CD4-positive, alpha-beta T cell (primary cell): ENCODE results near the gene MECR. TPM values are rescaled to one million over a fixed set of nuclear protein-coding genes. Genes with fewer than 3 reads are reported as not detected.
A peak's percentile ranks its signal among the peaks of the same experiment; 100 is the strongest.

Source experiments
- ATAC-seq: fragments of 200-7000 bp; cut with Tn5 transposase; one replicate; pipeline ENCODE4 v1.10.0; 2022; ENCODE audit warnings: mild to moderate bottlenecking; ENCODE audit not compliant: poor library complexity
- CTCF ChIA-PET: fragments of 350-600 bp; sonication (Branson Sonifier 250); formaldehyde crosslinking; loops from one replicate; lab custom pipeline; 2021; ENCODE audit warnings: antibody characterized with exemption, inconsistent platforms; lab: Charles Lee
- POLR2A ChIA-PET: fragments of 350-600 bp; sonication (Branson Sonifier 250); formaldehyde crosslinking; loops from one replicate; lab custom pipeline; 2021; ENCODE audit warnings: antibody characterized with exemption, inconsistent platforms; lab: Charles Lee
- DNase-seq, 14 experiments: peaks; one replicate each; pipeline ENCODE4 v3.0.0-alpha.2; 2013 to 2020; ENCODE audit warnings: mixed read lengths in 2 of 14
- H3K27ac ChIP-seq, 2 donors: one replicate each; pipeline versions ENCODE4 v1.5.1 to v1.7.0; 2013; ENCODE audit warnings: low read length in 2 of 2, low read depth in 1 of 2, mild to moderate bottlenecking in 1 of 2
- H3K27me3 ChIP-seq, 2 experiments: 1 replicate in 1 of 2; 2 replicates in 1 of 2; pipeline versions ENCODE4 v1.6.1 to v1.7.0; 2013; ENCODE audit warnings: low read length in 2 of 2, control low read depth in 1 of 2, mild to moderate bottlenecking in 1 of 2, moderate library complexity in 1 of 2; ENCODE audit not compliant: insufficient read depth in 2 of 2, control insufficient read depth in 1 of 2
- H3K36me3 ChIP-seq: one replicate; pipeline ENCODE4 v1.6.1; 2013; ENCODE audit warnings: low read length, control low read depth; ENCODE audit not compliant: insufficient read depth
- H3K4me1 ChIP-seq: one replicate; pipeline ENCODE4 v1.6.1; 2013; ENCODE audit warnings: low read length, control low read depth; ENCODE audit not compliant: insufficient read depth
- H3K4me3 ChIP-seq: one replicate; pipeline ENCODE4 v1.5.1; 2013; ENCODE audit warnings: mild to moderate bottlenecking, low read length, moderate library complexity
- H3K9me3 ChIP-seq, 2 experiments: 1 replicate in 1 of 2; 2 replicates in 1 of 2; pipeline versions ENCODE4 v1.6.1 to v1.7.0; 2013; ENCODE audit warnings: low read length in 2 of 2, mild to moderate bottlenecking in 2 of 2, control low read depth in 1 of 2, moderate library complexity in 1 of 2; ENCODE audit not compliant: control insufficient read depth in 1 of 2, insufficient read depth in 1 of 2
- H3K27ac Mint-ChIP-seq: one replicate; pipeline ENCODE4 v1.8.0; 2020; ENCODE audit warnings: mixed read lengths
- H3K27me3 Mint-ChIP-seq: one replicate; pipeline ENCODE4 v1.8.0; 2021; ENCODE audit warnings: mixed read lengths
- H3K36me3 Mint-ChIP-seq: one replicate; pipeline ENCODE4 v1.8.0; 2021; ENCODE audit warnings: low read depth, mixed read lengths
- H3K4me1 Mint-ChIP-seq: one replicate; pipeline ENCODE4 v1.8.0; 2021; ENCODE audit warnings: low read depth, mixed read lengths
- H3K4me3 Mint-ChIP-seq: one replicate; pipeline ENCODE4 v1.8.0; 2020; ENCODE audit warnings: mild to moderate bottlenecking, mixed read lengths
- H3K9me3 Mint-ChIP-seq: one replicate; pipeline ENCODE4 v1.8.0; 2020; ENCODE audit warnings: mixed read lengths
- intact Hi-C, 2 experiments: fragments of 100-400 bp; cut with DNase I in 1 of 2; cut with micrococcal nuclease in 1 of 2; formaldehyde crosslinking; loops; one replicate each; pipeline versions ENCODE4 v1.15.1 to v1.9.0; 2023 to 2025; cut with DNase I, micrococcal nuclease
- polyA plus RNA-seq, 2 donors: library from polyadenylated mRNA; unstranded; fragments of 120-200 nt; gene quantifications; one replicate each; pipeline ENCODE4 v1.2.1, GENCODE V29; 2013
- total RNA-seq, 174 experiments: library from RNA in 2 of 174; stranded (reverse) in 2 of 174; gene quantifications; one replicate each; pipeline ENCODE4 v1.2.3 and lab custom pipeline; 2021 to 2026
- TF ChIP-seq, protein P1 (sequence below): fragments of 200-600 bp; IDR thresholded peaks from one replicate; pipeline ENCODE4 v1.8.0; 2022; ENCODE audit warnings: antibody characterized with exemption, mild to moderate bottlenecking

The MECR gene, protein sequence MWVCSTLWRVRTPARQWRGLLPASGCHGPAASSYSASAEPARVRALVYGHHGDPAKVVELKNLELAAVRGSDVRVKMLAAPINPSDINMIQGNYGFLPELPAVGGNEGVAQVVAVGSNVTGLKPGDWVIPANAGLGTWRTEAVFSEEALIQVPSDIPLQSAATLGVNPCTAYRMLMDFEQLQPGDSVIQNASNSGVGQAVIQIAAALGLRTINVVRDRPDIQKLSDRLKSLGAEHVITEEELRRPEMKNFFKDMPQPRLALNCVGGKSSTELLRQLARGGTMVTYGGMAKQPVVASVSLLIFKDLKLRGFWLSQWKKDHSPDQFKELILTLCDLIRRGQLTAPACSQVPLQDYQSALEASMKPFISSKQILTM
- 1 to 10 TPM; 5.5 to 6.6 TPM for total RNA-seq
- polyA plus RNA-seq (2013, experiment 1 of 2): 8.7 TPM
- 9.4 TPM for polyA plus RNA-seq (2013, experiment 2 of 2)
- 2.6 to 33.8 (median 9.1) reads per million in 172 experiments for total RNA-seq (lab: John Stamatoyannopoulos, UW)

DNA sequence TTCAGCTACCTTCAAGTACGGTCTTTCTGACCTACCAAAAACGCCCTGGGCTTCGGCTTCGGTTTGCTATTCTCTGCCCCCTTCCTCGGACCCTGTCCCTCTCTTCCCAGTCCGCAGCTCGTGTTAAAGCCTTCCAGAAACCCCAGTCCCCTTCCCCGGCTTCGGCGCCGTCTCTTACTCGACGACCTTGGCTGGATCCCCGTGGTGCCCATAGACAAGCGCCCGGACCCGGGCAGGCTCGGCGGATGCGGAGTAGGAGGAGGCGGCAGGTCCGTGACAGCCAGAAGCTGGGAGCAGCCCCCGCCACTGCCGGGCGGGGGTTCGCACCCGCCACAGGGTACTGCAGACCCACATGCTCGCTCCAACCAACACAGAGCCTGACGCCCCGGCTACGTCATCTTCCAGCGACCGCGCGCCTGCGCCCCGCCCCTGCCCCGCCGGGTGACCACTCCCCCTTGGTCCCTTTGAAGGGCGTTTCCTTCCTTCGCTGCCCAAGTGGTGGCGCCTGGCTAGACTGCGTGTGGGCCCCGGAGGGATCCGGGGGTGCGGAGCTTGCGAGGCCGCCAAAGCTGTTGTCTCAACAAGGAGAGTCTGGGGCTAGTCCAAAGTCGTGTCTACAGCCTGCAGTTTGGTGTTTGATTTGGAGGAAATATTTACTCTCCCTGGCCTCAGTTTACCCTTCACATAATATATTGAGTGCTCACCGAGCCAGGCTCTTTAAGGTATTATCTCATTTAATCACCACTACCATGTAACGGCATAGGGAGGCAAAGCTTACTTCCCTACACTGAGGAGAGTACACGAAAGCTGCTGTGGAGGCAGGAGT lies at the start of gene MECR:
MECR (minus strand) TSS at position 382 of the 826 bp plus-strand sequence; CDS start at position 354, 28 bp downstream.
- DNase-seq (peak; percentile 88 to 97 (median 92)), ATAC-seq (peak; percentile 94)
- CTCF ChIA-PET: interaction anchor here (1.4 to 2.0 kb wide), 2 partner anchors 48 to 50 kb away, joined by 5 to 8 read pairs; partner anchors contain the start of gene SRSF4
- no peaks in the 10 kb centered on the region for H3K9me3 ChIP-seq
- Mint-ChIP-seq H3K27ac (peak within 1 kb of the TSS; percentile 92), H3K27me3 (peaks cover 13% of the 10 kb centered on the region), H3K36me3 (peaks cover 5% of the 10 kb centered on the region), H3K9me3 (no peaks in the 10 kb centered on the region), H3K4me3 (peak within 1 kb of the TSS; percentile 94), H3K4me1 (peaks cover 24% of the 10 kb centered on the region)
- H3K27ac ChIP-seq: peak within 1 kb of the TSS; percentile 10 to 67
- POLR2A ChIA-PET: interaction anchor here (0.9 to 2.3 kb wide), 5 partner anchors 9 to 1835 kb away, joined by 3 to 15 read pairs (median 4); partner anchors contain the start of genes PUM1 and SRSF4
- H3K27me3 ChIP-seq: peaks cover 0 to 6% of the 10 kb centered on the region in 2 experiments
- peak within 1 kb of the TSS; percentile 96 for H3K4me3 ChIP-seq
- TF ChIP-seq, protein P1, sequence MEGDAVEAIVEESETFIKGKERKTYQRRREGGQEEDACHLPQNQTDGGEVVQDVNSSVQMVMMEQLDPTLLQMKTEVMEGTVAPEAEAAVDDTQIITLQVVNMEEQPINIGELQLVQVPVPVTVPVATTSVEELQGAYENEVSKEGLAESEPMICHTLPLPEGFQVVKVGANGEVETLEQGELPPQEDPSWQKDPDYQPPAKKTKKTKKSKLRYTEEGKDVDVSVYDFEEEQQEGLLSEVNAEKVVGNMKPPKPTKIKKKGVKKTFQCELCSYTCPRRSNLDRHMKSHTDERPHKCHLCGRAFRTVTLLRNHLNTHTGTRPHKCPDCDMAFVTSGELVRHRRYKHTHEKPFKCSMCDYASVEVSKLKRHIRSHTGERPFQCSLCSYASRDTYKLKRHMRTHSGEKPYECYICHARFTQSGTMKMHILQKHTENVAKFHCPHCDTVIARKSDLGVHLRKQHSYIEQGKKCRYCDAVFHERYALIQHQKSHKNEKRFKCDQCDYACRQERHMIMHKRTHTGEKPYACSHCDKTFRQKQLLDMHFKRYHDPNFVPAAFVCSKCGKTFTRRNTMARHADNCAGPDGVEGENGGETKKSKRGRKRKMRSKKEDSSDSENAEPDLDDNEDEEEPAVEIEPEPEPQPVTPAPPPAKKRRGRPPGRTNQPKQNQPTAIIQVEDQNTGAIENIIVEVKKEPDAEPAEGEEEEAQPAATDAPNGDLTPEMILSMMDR: no peak
- no peaks in the 10 kb centered on the region for H3K36me3 ChIP-seq
- intact Hi-C loops: loop anchor here in 1 of 2 experiments (10.0 kb wide), 1 partner anchor 1694 kb away; no protein-coding TSS in a partner anchor
- peaks cover 17% of the 10 kb centered on the region for H3K4me1 ChIP-seq

DNA sequence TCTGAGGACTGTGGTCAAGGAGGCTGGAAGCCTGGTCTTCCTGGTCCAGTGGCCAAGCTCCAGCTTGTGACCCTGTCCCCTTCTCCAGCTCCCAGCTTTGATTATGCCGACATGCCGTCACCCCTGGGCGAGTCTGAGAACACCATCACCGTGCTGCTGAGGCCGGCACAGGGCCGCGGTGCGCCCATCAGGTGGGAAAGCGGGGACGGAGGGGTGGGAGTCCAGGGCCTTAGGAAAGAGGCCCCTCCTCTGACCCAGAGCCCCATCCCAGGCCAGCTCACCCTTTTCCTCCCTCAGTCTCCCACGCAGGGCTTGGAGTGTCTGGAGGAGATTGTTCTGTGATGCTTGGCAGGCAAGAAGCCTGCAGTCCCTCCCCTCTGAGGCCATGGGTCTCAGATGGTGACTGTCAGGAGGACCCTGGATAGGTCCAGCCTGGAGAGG lies 49.2 kb upstream of the MECR start:
- intact Hi-C loops: no loop called here
- Histone ChIP-seq H3K36me3 (no peaks in the 10 kb centered on the region), H3K9me3 (no peaks in the 10 kb centered on the region), H3K27me3 (no peaks in the 10 kb centered on the region), H3K4me3 (no peak overlapping the region), H3K4me1 (peaks cover 5% of the 10 kb centered on the region), H3K27ac (no peak overlapping the region)
- H3K27me3 Mint-ChIP-seq: peaks cover 6% of the 10 kb centered on the region
- POLR2A ChIA-PET: no interaction called here
- ATAC-seq (no peak), DNase-seq (no peak)
- no peaks in the 10 kb centered on the region for H3K9me3 Mint-ChIP-seq
- TF ChIP-seq, protein P1: no peak
- no peak overlapping the region for H3K27ac Mint-ChIP-seq
- peaks cover 5% of the 10 kb centered on the region for H3K4me1 Mint-ChIP-seq
- CTCF ChIA-PET: no interaction called here
- no peak overlapping the region for H3K4me3 Mint-ChIP-seq
- H3K36me3 Mint-ChIP-seq: no peaks in the 10 kb centered on the region

DNA sequence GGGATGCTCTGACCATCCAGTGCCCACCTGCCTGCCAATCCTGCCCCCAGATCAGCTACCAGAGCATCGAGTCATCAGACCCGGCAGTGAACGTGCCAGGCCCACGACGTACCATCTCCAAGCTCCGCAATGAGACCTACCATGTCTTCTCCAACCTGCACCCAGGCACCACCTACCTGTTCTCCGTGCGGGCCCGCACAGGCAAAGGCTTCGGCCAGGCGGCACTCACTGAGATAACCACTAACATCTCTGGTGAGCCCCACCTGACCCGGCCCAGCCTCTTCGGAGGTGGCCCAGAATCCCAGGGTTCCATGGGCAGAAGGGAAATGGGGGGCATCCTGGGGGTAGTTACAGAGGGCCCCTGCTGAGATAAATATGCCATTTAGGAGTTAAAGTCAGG lies 48.7 kb upstream of the MECR start:
- no peak overlapping the region for H3K27ac Mint-ChIP-seq
- H3K4me1 Mint-ChIP-seq: peaks cover 5% of the 10 kb centered on the region
- Histone ChIP-seq H3K36me3 (no peaks in the 10 kb centered on the region), H3K4me3 (no peak overlapping the region), H3K27ac (no peak overlapping the region), H3K9me3 (no peaks in the 10 kb centered on the region), H3K4me1 (peaks cover 5% of the 10 kb centered on the region), H3K27me3 (no peaks in the 10 kb centered on the region)
- peaks cover 6% of the 10 kb centered on the region for H3K27me3 Mint-ChIP-seq
- CTCF ChIA-PET: no interaction called here
- DNase-seq (no peak), ATAC-seq (no peak)
- TF ChIP-seq, protein P1: no peak
- no peaks in the 10 kb centered on the region for H3K36me3 Mint-ChIP-seq
- no peaks in the 10 kb centered on the region for H3K9me3 Mint-ChIP-seq
- H3K4me3 Mint-ChIP-seq: no peak overlapping the region
- intact Hi-C loops: no loop called here
- POLR2A ChIA-PET: no interaction called here
